Fibroblast of skin of right quadriceps (primary cell): ENCODE results near the gene CFAP90.
A peak's percentile ranks its signal among the peaks of the same experiment; 100 is the strongest.

Source experiments
- DNase-seq: peaks from one replicate; pipeline ENCODE4 v3.0.0-alpha.2; 2013

The CFAP90 gene

DNA sequence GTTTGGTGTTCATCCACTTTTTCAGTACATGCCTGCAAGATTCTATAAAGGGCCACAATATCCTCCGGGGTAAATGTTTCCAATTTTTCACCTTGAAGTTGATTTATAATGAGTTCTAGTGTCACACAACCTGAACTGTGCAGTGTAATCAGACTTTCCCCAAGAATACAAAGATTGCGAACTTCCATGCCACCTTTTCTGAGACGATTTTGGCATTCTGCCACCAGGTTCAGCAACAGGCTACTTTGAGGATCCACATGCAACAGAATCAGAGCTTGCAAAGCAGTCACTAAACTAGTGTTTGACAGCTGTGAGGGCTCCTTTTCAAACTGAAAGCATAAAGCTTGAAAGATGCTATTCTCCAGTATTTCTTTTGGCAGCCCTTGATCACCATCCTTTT, 16.3 kb upstream of the CFAP90 start:
- no peak for DNase-seq

DNA sequence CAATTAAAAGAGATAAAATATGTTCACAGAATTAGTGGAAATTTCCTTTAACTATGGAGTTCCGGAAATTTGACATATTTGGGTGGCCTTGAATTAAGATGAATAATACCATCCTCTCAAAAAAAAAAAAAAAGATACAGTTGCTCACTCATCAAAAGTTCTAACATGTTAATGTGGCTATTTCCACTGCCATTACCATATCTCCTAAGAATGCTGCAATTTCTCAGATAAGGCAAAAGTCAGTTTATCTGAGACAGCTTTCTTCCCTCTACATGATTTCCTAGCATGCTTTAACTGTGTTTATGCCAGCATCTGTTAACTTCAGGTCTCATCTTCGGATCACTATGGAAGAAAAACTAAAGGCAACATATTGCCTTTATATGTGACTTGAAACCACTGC, 15.3 kb upstream of the CFAP90 start:
- DNase-seq = no peak

DNA sequence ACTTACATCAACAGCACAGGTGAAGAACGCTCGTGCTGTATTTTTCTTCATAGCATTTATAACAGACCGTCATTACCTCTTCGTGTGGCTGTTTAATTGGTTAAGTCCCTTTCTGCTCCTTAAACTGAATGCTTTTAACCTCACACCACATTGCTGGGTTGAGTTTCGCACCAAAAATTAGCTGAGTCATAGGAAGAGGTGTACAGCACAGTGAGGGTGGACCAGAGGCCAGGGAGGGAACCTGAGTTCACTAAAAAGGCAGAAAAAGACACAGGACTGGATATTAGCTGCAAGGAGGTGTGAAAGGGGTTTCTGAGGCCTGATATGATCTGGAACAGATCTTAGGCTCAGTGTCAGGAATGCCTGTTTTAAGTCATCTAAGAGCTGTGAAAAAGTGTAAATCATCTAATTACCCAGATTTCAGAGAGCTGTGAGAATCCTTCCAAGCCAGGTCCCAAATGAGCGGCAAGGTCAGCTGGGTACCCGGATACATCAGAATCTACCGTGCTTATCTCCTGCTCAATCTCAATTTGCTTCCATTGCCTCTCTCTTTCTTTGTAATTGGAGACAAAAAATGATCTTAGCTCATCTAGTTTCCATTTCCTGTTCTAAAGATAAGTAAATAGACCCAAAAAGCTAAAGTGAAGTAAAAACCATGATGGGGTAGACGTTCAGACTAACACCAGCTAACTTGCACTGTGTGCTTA, 7.1 kb upstream of the CFAP90 start:
- DNase-seq = no peak

DNA sequence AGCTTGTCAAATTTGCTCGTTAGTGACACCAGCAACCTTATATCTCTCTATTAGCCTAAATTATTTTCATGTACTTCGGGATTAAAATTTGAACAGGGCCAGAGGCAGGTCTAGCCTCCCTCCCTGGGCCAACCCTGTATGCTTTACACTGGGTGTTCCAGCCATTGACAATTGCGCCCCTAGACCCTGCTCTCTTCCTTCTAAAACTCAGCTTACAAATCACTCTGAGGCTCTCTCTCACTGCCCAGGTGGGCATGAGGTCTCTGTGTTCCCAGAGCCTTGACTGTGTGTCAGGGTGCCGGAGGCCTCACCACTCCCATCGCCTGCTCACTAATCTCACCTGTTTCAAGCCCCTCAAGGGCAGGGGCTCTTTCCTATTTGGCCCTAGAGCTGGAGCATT, 6.4 kb upstream of the CFAP90 start:
- no peak for DNase-seq

DNA sequence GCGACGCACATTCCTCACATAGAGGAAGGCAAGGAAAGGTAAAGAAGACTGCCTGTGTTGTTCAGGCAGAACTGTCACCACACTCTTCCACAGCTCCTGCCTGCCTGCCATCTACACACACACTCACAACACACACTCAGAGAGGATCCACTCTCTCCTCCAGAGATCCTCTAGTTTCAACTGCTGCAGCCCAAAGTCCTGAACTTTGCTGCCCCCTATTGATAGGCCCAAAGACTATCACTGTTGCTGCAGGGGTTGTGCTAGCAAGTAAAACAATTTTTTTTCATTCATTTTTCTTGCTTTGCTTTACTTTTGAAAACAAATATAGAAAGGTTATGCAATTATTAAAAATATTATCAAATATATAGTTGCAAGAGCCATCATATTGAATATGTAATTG, 5.9 kb upstream of the CFAP90 start:
- no peak for DNase-seq

DNA sequence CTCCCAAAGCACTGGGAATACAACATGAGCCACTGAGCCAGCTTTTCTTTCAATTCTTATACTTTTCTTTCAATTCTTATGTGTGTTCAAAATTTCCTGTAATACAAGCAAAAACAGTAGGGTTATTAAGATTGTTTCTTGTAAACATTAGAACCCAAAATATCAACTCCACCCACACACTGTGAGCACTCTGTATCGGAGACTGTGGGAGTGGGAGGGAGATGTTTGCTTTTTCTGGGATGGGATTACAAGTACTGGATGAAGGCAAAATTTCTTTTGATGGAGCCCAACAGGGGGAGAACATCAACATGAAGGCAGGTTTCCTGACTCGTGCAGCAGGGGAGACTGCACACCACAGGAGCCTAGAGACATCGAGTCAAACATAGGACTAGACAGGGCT, 4.7 kb upstream of the CFAP90 start:
- DNase-seq = no peak

DNA sequence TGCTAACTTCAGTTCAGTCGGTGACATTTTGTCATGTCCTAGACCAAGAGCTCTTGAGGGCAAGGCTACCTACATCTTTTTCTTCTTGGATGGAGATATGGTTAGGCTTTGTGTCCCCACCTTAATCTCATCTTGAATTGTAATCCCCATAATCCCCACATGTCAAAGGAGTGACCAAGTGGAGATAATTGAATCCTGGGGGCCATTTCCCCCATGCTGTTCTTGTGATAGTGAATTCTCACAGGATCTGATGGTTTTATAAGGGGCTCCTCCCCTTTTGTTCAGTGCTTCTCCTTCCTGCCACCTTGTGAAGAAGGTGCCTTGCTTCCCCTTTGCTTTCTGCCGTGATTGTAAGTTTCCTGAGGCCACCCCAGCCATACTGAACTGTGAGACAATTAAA, 2.1 kb upstream of the CFAP90 start:
- DNase-seq = no peak

DNA sequence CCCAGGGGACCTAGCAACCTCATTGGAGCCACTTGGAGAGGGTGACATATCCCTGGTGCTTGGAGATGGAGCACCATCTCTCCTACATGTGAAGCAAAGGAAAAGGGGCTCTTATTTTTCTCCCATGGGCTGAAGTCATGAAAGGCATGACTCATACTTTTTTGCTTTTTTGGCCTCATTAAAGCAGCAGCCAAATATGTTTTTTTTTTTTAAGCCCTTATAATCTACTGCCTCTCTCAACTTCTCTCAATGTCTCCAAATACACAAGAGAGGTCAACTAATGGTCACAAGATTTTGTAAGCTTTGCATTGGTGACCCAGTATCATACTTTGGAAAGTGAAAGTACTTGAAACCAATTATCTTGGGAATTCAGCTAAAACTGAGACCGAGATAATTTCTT, 1.6 kb upstream of the CFAP90 start:
- DNase-seq = peak; percentile 9

DNA sequence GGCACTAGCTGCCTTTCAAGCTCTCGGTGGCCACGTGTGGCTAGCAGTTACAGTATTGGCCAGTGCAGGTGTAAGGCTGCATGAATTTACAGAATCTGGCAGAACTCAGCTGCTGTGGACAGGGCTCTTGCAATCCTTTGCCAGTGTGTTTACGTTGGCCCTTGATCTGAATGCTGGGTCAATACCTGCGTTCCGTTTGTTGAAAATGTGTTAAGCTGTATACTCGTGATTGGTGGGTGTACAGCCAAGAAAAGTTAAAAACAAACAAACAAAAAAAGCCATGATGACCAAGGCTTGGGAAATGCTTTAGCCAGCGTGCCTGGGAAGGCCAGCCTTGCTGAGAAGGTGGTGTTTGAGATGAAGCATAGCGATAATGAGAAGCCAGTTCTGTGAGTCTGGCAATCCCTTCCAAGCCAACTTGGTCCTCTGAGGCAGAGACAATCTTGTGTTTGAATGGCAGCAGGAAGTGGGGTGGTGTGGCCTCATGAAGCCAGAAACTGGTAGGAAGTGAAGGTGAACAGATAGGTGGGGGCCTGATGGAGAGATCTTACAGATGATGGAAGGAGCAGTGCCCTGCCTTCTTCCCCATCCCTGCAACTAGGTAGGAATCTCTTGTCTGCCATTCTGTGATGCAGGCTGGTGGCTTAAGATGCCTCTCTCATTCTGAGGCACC, 820 bp upstream of the CFAP90 start:
- no peak for DNase-seq

DNA sequence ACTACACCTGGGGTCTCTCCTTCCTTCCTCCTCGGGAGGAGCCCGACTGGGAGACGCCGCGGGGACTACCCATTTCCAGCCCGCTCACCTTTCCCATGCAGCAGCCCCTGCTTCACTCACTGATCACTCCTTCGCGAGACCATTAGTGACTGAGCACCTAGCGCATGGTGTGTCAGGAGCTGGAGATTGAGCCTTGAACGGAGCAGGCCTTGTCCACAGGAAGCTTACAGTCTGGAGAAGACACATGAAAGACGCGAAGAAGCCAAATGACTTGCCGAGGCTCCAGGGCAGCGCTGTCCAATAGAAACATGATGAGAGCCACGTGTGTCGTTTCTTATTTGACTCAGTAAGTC, 283 bp upstream of the CFAP90 start:
- DNase-seq = no peak

DNA sequence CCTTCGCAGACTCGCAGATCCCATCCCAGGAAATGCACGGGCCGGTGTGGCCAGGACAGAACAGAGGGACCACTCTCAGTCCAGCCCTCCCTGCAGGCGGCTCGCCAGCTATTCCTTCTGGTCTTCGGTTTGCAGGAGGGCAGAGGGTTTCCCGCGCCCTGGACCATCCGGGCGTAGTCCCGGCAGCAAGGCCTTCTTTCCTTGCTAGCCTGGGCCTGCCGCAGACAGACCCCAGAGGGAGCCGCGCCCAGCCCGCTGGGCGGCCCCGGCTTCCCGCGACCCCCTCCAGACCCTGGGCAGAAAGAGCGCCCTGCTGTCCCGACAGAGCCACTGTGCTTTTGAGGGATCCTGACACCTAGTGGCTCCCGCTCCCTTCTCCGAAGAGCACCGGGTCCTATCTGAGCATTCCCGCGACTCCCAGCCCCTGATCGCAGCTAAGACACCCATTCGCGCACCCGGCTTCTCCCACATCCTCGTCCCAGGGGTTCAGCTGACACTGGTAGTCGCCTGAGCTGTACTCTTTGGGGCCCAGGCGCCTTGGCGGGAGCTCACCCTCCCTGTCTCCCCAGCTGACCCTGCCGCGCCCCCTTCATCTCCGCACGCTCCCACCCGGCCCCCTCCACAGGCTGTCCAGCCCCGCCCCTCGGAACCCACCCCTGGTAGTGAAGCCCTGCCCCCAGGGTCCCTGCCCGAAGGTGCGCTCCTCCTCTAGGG, 1.1 kb downstream of the CFAP90 start:
- peak; percentile 7 for DNase-seq

DNA sequence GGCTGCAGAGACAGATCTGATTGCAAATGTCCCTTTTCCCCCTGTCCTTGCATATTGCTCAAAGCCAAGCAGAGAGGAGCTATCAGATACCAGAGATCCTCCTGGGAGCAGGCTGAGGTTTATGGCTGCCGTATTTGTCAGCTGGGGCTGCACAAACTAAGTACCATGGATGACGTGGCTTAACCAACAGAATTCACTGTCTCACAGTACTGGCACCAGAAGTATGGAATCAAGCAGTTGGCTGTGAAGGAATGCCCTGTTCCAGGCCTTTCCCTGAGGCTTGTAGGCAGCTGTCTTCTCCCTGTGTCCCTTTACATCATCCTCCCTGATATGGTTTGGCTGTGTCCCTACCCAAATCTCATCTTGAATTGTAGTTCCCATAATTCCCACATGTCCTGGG, 2.6 kb downstream of the CFAP90 start:
- peak; percentile 16 for DNase-seq

DNA sequence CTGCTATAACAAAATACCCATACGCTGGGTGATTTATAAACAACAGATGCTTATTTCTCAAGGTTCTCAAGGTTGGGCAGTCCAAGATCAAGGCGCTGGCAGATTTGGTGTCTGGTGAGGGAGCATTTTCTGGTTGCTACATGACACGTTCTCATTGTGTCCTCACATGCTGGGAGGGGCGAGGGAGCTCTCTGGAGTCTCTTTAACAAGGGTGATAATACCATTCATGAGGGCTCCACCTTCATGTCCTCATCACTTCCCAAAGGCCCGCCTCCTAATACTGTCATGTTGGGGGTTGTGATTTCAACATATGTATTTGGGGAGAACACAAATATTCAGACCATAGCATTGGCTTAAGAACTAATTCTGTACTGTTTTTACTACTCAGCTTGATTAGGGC, 4.6 kb downstream of the CFAP90 start:
- no peak for DNase-seq

DNA sequence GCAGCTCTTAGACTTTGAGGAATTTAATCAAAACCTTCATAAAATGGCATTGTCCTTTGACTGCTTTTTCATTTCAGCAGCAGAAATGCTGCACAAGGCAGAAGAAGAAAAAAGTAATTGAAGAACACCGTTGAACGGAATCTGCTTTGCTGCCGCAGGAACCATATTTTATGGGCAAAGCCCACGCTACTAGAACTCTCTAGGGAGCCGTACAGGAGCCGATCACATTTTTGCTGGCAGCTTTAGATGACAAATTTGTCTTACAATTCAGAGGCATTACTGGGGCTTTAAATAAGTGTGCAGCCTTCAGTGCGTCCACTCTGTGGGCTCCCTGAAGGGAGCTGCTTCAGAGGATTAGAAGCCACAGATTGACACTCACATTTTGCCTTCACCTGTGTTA, 5.4 kb downstream of the CFAP90 start:
- DNase-seq = no peak

DNA sequence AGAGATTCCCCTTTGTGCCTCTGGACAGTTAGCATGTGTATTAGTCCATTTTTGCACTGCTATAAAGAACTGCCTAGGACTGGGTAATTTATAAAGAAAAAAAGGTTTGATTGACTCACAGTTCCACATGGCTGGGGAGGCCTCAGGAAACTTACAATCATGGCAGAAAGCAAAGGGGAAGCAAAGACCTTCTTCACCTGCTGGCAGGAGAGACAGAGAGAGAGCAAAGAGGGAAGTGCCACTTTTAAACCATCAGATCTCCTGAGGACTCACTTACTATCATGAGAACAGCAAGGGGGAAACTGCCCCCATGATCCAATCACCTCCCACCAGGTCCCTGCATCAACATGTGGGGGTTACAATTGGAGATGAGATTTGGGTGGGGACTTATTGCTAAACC, 6.0 kb downstream of the CFAP90 start:
- no peak for DNase-seq

DNA sequence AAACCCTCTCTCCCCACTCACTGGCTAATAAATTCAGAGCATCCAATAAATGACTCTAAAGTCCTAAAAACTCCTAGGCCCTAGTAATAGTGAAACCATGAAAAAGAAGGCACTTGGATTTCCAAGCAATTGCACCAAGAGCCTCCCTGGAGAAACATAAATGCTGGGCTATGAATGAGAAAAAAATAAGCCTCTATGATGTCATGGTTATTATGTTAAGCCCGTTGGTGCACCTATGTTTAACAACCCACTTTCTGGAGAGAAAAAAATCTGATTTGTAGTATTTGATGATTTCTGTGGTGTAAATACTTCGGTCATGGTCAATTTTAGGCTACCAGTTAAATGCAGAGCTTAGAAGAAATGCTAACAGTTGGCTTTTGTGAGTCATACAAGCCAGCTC, 8.4 kb downstream of the CFAP90 start:
- no peak for DNase-seq

DNA sequence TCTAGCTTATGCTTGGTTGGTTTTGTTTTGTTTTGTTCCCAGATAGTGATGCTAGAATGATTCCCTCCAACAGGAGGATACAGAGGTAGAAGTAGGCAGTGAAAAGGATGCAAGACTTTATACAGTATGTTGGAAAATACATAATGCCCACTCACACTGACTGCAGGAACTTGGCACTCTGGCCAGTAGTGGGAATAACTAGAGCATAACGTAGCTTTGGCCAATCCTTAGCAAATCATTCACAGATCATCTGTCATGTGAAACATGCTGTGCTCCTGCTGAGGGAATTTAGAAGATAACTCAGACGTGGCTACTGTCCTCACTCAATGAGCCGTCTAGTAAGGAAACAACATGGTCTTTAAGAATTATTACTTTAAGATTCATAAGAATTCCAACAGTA, 13.5 kb downstream of the CFAP90 start:
- no peak for DNase-seq

DNA sequence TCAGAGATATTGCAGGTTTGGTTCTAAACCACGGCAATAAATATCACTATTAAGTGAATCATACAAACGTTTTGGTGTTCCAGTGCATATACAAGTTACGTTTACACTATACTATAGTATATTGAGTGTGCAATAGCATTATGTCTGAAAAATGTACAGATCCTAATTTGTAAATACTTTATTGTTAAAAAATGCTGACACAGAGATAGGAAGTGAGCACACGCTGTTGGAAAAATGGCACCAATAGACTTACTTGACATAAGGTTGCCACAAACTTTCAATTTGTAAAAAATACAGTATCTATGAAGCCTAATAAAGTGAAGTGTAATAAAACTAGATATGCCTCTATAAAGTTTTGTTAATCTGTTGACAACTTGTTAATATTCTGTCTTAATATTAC, 16.0 kb downstream of the CFAP90 start:
- no peak for DNase-seq

DNA sequence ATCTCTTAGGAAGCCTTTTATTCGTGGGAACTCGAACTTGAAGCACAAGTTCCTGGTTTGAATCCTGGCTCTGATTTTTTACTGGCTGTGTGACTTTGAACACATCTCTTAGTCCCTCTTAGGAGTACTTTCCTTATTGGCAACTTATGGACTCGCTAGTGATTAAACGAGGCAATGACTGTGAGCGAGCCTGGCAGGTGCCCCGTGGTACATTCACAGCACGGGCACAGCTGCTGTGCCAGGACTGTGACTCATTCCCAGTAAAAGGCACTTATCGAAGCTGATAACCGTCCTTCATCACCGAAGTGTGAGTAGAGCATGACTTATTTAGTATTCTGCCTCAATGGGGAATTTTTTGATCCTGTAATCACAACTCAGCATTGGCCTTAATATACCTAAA, 22.7 kb downstream of the CFAP90 start:
- no peak for DNase-seq

DNA sequence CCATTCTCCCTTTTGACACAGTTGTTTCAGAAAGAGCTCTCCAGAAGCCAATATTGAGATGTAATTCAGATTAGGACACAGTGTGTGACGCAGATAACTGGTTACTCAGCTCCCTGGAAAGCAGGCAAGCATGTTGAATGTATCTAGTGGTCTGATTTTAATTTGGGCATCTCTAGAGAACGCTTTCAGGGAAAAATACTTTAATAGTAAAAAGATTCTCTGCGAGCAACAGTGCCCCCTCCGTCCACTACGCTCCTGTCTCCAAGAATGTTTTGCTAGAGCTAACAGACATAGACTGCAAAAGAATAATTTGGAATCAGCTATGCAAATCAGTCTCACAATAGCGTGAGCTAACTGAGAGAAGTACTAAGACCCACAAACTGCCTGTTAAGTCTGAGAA, 23.3 kb downstream of the CFAP90 start:
- peak; percentile 9 for DNase-seq

DNA sequence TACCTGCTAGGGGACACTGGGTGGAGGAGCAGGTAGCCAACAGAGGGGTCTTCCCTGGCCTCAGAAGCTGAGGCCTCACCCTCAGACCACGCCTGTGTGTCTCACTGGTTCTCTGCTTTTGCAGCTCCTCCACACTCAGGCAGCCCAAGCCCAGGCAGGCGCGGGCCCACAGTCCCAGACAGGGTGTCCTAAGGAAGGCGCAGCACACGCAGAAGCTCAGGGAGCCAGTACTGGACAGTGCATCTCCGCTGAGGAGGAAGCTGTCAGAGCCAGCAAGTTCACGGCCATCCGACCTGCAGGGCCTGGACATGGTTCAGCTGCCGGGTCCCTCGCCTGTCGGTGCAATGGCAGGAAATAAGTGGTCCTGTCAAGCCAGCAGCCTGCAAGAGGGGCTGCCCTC, 25.3 kb downstream of the CFAP90 start:
- no peak for DNase-seq

DNA sequence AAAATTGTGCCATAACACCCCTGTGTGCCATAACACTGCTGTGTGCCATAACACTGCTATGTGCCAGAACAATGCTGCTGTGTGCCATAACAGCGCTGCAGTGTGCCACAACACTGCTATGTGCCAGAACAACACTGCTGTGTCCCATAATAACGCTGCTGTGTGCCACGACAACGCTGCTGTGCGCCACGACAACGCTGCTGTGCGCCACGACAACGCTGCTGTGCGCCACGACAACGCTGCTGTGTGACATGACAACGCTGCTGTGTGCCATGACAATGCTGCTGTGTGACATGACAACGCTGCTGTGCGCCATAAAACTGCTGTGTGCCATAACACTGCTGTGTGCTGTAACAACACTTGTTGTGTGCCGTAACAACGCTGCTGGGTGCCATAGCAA, 25.9 kb downstream of the CFAP90 start:
- DNase-seq = no peak

DNA sequence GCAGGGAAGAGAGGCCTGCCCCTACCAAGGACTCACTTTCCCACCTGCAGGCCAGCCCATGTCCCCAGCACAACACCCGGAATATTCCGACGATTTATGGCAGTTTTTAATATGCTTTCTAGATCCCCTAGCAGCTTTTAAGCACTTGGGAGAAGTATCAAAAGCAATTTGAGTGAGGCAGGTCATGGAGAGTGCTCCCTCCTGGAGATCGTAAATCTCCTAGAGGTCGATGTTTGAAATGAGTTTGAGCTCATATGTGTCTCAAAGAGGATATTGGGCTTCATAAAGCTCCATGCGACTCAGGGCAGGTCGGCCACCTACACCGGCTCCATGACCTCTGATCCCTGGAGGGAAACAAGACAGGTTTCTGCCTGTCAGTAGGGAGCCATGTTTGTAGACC, 27.3 kb downstream of the CFAP90 start:
- DNase-seq = no peak

DNA sequence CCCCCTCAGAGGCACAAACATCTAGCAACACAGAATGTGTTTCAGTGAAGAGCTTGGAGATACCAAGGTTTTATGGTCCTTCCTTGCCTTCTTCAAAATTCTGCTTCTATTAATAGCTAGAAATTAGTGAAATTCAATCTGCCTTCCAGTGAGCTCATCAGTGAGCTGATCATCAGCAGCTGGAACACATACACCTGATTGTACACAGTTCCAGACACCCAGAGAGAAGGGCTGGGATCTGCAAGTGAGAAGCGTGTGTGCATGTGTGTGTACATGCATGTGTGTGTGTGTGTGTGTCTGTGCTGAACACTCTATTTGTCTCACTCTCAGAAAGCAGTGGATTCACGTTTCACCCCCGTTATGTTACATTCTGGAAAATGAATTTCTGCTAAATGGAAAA, 28.5 kb downstream of the CFAP90 start:
- DNase-seq = no peak

DNA sequence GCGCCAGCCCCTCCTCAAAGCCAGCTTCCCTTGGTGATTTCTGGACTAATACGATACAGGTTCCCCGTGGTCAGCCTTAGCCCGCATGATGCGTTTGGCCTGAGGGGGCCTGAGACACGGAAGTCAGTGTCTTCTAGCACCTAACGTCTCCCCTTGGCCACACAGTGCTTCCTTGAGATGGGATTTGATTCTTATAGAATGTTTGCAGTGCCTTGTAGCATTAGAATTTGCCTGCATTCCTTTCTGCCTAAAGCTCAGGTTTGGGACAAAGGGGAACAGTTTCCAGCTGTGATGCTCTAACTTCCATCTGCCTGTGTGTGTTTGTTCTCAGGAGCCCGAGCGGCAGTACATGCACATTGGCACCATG, 34.4 kb downstream of the CFAP90 start:
- DNase-seq = no peak
